GM10847 (cell line): Measurements from ENCODE around the gene NKX6-2.

ENCODE experiments used
- POLR2A ChIP-seq: IDR thresholded peaks from 2 replicates; pipeline ENCODE4 v1.6.1; 2011; ENCODE audit not compliant: insufficient read length; ENCODE audit errors: extremely low read depth

The NKX6-2 gene

GRCh38 chr10:132815168-132815857 lies 29.4 kb upstream of the NKX6-2 start:
- TF ChIP-seq POLR2A = no peak

GRCh38 chr10:132814469-132814856 lies 28.5 kb upstream of the NKX6-2 start:
- no peak for TF ChIP-seq POLR2A

GRCh38 chr10:132813560-132814468 lies 27.9 kb upstream of the NKX6-2 start:
- TF ChIP-seq POLR2A = no peak

- no peak for TF ChIP-seq POLR2A
Measured at GRCh38 chr10:132813001-132813401, 27.1 kb upstream of the NKX6-2 start.

- TF ChIP-seq POLR2A = no peak
Measured at GRCh38 chr10:132812520-132812919, 26.6 kb upstream of the NKX6-2 start.

- TF ChIP-seq POLR2A = no peak
Measured at GRCh38 chr10:132811891-132812481, 26.0 kb upstream of the NKX6-2 start.

- TF ChIP-seq POLR2A = no peak
Measured at GRCh38 chr10:132810807-132811700, 25.1 kb upstream of the NKX6-2 start.

GRCh38 chr10:132810141-132810806 lies 24.3 kb upstream of the NKX6-2 start:
- no peak for TF ChIP-seq POLR2A

- no peak for TF ChIP-seq POLR2A
Measured at GRCh38 chr10:132809232-132810140, 23.5 kb upstream of the NKX6-2 start.

GRCh38 chr10:132808383-132809231 lies 22.7 kb upstream of the NKX6-2 start:
- TF ChIP-seq POLR2A = no peak

GRCh38 chr10:132807621-132808049 lies 21.7 kb upstream of the NKX6-2 start:
- no peak for TF ChIP-seq POLR2A

- TF ChIP-seq POLR2A = no peak
Measured at GRCh38 chr10:132806561-132807003, 20.6 kb upstream of the NKX6-2 start.
